Measurements from ENCODE around the gene CYBC1. TPM values are rescaled to one million over a fixed set of nuclear protein-coding genes. Genes with fewer than 3 reads are reported as not detected.
A peak's percentile ranks its signal among the peaks of the same experiment; 100 is the strongest.

CYBC1 gene
- polyA plus RNA-seq, 1 donor from 2014 or later: 266 TPM

DNA sequence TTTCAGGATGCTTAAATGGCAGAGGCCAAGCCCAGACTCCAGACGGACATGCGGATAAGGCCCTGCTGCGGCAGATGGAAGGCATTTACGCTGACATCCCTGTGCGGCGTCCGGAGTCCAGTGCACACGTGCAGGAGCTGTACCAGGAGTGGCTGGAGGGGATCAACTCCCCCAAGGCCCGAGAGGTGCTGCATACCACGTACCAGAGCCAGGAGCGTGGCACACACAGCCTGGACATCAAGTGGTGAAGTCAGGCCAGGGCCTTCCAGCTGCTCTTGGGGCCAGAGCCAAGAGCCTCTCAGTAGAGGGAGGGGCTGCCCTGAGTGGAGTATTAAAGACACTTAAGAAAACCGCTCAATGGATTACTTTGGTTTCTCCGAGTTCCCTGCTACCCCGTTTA lies 37.4 kb upstream of the CYBC1 start:
- peaks cover 3 to 9% (median 7%) of the 10 kb centered on the region in 3 donors for H3K4me1 Mint-ChIP-seq
- H3K9me3 Mint-ChIP-seq: no peaks in the 10 kb centered on the region
- no peaks in the 10 kb centered on the region for H3K27me3 Mint-ChIP-seq
- H3K27ac Mint-ChIP-seq: no peak overlapping the region
- peaks cover 9% of the 10 kb centered on the region for H3K36me3 Mint-ChIP-seq
- no peak overlapping the region for H3K4me3 Mint-ChIP-seq

DNA sequence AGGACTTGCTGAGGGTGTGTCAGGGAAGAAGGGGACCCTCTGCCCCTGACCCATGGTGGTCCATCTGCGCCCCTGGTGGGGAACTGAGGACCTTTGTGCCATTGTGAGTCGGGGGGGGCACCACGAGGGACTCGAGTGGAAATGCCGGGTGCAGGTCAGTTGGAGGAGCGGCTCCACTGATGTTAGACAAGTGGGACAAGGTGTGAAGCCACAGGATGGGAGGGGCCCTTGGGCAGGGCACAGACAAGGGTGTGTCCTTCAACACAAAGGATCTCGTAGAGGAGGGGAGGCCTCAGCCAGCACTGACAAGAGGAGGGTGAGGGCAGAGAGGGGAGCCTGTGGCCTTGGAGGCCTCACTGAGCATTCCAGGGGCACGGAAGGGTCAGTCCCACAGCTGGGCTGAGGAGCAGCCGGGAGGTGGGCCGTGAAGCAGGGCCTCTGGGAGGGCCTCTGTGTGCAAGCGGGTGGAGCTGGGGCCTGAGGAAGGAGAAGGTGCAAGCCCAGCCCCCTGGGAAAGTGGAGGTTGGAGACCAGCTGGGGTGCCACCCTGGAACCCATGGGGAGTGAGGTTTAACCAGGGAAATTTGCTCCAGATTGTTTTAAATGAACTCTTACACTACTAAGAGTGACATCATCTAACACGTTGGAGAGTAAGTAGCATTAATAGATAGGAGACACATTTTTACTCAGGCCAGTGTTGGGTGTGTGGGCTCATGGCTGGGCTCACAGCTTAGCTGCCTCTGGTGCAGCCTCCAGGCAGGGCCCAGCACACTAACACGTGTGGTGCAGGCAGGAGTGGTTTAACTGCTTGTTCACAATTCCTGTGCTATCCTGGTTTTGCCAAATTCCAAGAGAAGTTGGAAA lies 35.9 kb upstream of the CYBC1 start:
- peak overlapping the region in 1 of 4 donors; percentile 21 for H3K4me3 Mint-ChIP-seq
- H3K27me3 Mint-ChIP-seq: no peaks in the 10 kb centered on the region
- H3K27ac Mint-ChIP-seq: peak overlapping the region; percentile 42 to 67 (median 60)
- peaks cover 9% of the 10 kb centered on the region for H3K36me3 Mint-ChIP-seq
- no peaks in the 10 kb centered on the region for H3K9me3 Mint-ChIP-seq
- peaks cover 0 to 9% (median 7%) of the 10 kb centered on the region in 3 donors for H3K4me1 Mint-ChIP-seq

- Mint-ChIP-seq H3K4me1 (peaks cover 0 to 6% (median 2%) of the 10 kb centered on the region in 3 donors), H3K9me3 (no peaks in the 10 kb centered on the region), H3K36me3 (peaks cover 8% of the 10 kb centered on the region), H3K4me3 (no peak overlapping the region), H3K27me3 (no peaks in the 10 kb centered on the region), H3K27ac (peak overlapping the region in 1 of 3 donors; percentile 10)
Observed at GRCh38 chr17:82483836-82484235, 33.3 kb upstream of the CYBC1 start.

GRCh38 chr17:82483204-82483660 lies 32.7 kb upstream of the CYBC1 start:
- Mint-ChIP-seq H3K27me3 (no peaks in the 10 kb centered on the region), H3K4me3 (no peak overlapping the region), H3K36me3 (peaks cover 4% of the 10 kb centered on the region), H3K9me3 (no peaks in the 10 kb centered on the region), H3K27ac (peak overlapping the region in 1 of 3 donors; percentile 10), H3K4me1 (peaks cover 0 to 6% (median 0%) of the 10 kb centered on the region in 3 donors)

GRCh38 chr17:82480318-82480717 lies 29.8 kb upstream of the CYBC1 start:
- Mint-ChIP-seq H3K27me3 (no peaks in the 10 kb centered on the region), H3K36me3 (no peaks in the 10 kb centered on the region), H3K4me3 (no peak overlapping the region), H3K27ac (peak overlapping the region in 1 of 3 donors; percentile 53), H3K4me1 (no peaks in the 10 kb centered on the region), H3K9me3 (no peaks in the 10 kb centered on the region)

DNA sequence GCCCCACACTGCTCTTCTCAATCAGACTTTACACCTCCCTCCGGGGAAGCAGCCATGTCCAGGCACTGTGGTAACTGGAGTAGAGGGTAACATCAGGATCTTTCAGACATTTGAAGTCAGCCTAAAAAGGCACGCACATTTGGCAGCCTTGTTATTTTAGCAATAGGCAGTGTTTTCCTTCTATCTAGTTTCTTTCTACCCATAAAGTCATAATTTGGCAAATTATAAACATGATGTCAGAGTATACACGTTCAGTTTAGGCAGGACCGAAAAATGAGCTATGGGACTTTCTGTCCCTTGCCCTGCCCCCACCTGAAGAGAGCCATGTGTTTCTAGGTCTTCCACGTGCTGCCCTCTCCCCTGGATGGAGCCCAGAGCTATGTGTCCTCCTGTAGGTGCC lies 29.1 kb upstream of the CYBC1 start:
- Mint-ChIP-seq H3K27ac (no peak overlapping the region), H3K4me3 (no peak overlapping the region), H3K4me1 (no peaks in the 10 kb centered on the region), H3K36me3 (no peaks in the 10 kb centered on the region), H3K27me3 (no peaks in the 10 kb centered on the region), H3K9me3 (no peaks in the 10 kb centered on the region)

- Mint-ChIP-seq H3K27me3 (no peaks in the 10 kb centered on the region), H3K27ac (no peak overlapping the region), H3K4me1 (no peaks in the 10 kb centered on the region), H3K36me3 (no peaks in the 10 kb centered on the region), H3K9me3 (no peaks in the 10 kb centered on the region), H3K4me3 (no peak overlapping the region)
Observed at GRCh38 chr17:82477934-82478333, 27.4 kb upstream of the CYBC1 start.

- H3K4me1 Mint-ChIP-seq: no peaks in the 10 kb centered on the region
- H3K27me3 Mint-ChIP-seq: no peaks in the 10 kb centered on the region
- peaks cover 4% of the 10 kb centered on the region for H3K36me3 Mint-ChIP-seq
- H3K27ac Mint-ChIP-seq: no peak overlapping the region
- no peaks in the 10 kb centered on the region for H3K9me3 Mint-ChIP-seq
- no peak overlapping the region for H3K4me3 Mint-ChIP-seq
Observed at GRCh38 chr17:82475458-82475857, 24.9 kb upstream of the CYBC1 start.

- H3K36me3 Mint-ChIP-seq: peaks cover 7% of the 10 kb centered on the region
- no peaks in the 10 kb centered on the region for H3K9me3 Mint-ChIP-seq
- no peak overlapping the region for H3K27ac Mint-ChIP-seq
- no peak overlapping the region for H3K4me3 Mint-ChIP-seq
- H3K4me1 Mint-ChIP-seq: no peaks in the 10 kb centered on the region
- H3K27me3 Mint-ChIP-seq: no peaks in the 10 kb centered on the region
Observed at GRCh38 chr17:82474223-82475010, 23.9 kb upstream of the CYBC1 start.

DNA sequence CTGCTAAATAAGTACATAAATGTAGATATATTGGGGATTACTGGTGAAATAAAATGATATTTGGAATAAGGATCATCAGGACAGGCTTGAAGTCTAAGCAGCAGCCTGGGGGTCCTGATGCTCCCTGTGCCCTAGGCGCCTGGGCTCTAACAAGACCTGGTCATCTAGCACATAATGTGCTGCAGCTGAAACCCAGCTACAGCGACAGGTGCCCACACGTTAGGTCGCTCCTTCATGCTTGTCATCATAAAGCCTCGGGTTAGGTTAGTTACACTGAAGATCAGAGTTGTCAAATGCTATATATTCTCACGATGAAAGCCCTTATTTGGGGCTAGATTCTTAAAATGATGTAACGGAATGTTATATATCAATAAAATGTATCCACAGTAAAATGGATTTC lies 19.5 kb upstream of the CYBC1 start:
- Mint-ChIP-seq H3K9me3 (no peaks in the 10 kb centered on the region), H3K4me1 (peaks cover 0 to 1% (median 0%) of the 10 kb centered on the region in 3 donors), H3K4me3 (no peak overlapping the region), H3K27ac (no peak overlapping the region), H3K27me3 (no peaks in the 10 kb centered on the region), H3K36me3 (peaks cover 15% of the 10 kb centered on the region)

- H3K4me3 Mint-ChIP-seq: no peak overlapping the region
- no peaks in the 10 kb centered on the region for H3K9me3 Mint-ChIP-seq
- no peak overlapping the region for H3K27ac Mint-ChIP-seq
- H3K36me3 Mint-ChIP-seq: peaks cover 19% of the 10 kb centered on the region
- H3K4me1 Mint-ChIP-seq: peaks cover 0 to 1% (median 0%) of the 10 kb centered on the region in 3 donors
- no peaks in the 10 kb centered on the region for H3K27me3 Mint-ChIP-seq
Observed at GRCh38 chr17:82468692-82469091, 18.1 kb upstream of the CYBC1 start.

DNA sequence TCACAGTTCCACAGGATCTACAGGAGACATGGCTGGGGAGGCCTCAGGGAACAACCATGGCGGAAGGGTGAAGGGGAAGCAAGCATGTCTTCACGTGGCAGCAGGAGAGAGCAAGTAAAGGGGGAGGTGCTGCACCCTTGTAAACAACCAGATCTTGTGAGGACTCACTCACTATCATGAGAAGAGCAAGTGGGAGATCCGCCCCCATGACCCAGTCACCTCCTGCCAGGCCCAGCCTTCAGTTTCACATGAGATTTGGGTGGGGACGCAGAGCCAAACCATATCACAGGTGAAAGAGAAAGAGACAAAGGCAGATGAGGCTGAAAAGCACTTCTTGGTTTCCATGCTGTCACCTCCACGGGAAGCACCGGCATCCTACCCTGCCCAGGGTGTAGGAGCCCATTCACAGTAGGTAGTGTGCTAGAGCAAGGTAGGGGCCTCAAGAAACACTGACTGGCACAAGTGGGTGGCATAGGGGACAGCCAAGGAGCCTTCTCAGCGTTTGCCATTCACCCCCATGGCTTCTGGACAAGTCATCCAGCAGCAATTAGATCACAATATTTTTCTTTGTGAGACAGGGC lies 14.6 kb upstream of the CYBC1 start:
- peaks cover 15% of the 10 kb centered on the region for H3K36me3 Mint-ChIP-seq
- H3K27me3 Mint-ChIP-seq: no peaks in the 10 kb centered on the region
- no peak overlapping the region for H3K4me3 Mint-ChIP-seq
- H3K9me3 Mint-ChIP-seq: no peaks in the 10 kb centered on the region
- H3K4me1 Mint-ChIP-seq: peaks cover 0 to 3% (median 1%) of the 10 kb centered on the region in 3 donors
- H3K27ac Mint-ChIP-seq: peak overlapping the region in 2 of 3 donors; percentile 7 to 59

DNA sequence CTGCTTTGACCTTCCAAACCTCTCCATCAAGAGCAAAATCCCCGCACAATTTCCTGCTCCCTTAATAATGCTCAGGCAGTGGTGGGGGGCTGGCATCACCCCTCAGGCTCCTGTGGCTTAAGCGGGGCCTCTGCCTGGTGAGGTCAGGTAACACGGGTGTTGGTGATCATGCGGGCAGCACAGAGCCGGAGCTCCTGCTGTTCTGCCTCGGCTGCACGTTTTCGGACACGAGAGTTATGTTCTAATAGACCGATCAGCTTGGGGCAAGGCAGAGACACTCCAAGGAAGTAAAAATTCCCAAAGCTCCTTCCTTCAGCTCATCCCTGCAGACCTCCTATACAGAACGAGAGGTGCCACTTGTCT lies 14.0 kb upstream of the CYBC1 start:
- Mint-ChIP-seq H3K4me1 (peaks cover 1 to 4% (median 3%) of the 10 kb centered on the region in 3 donors), H3K4me3 (no peak overlapping the region), H3K9me3 (no peaks in the 10 kb centered on the region), H3K36me3 (peaks cover 12% of the 10 kb centered on the region), H3K27me3 (no peaks in the 10 kb centered on the region), H3K27ac (peak overlapping the region in 2 of 3 donors; percentile 7 to 8)

DNA sequence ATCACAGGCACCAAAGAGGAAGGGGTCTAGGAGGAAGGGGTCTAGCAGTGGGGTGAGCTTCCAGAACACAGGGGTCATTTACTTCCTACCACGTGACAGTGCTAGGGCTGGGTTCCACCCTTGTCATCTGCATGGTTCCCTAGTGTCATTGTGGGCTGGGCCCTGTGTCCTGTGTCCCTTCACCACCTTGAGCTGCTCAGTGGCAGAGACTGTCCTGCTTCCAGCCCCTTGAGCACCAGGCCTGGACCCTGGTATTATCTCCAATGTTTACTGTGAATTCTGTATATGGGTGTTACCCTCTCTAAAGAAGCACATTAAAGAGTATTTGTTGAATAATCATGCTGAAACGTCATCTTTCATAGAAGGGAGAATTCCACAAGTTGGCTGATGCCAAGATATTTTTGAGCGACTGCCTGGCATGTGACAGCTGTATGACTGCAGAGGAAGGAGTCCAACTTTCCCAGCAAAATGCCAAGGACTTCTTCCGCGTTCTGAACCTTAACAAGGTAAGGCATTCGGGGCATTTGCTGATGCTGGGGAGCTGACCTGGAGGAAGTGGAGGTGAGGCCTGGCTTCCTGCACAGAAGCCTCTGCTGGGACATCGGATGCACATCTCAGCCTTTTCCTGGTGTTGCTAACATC lies 13.5 kb upstream of the CYBC1 start:
- Mint-ChIP-seq H3K4me3 (no peak overlapping the region), H3K27me3 (no peaks in the 10 kb centered on the region), H3K27ac (peak overlapping the region in 1 of 3 donors; percentile 64), H3K4me1 (peaks cover 4 to 9% (median 7%) of the 10 kb centered on the region in 3 donors), H3K9me3 (no peaks in the 10 kb centered on the region), H3K36me3 (peaks cover 9% of the 10 kb centered on the region)

DNA sequence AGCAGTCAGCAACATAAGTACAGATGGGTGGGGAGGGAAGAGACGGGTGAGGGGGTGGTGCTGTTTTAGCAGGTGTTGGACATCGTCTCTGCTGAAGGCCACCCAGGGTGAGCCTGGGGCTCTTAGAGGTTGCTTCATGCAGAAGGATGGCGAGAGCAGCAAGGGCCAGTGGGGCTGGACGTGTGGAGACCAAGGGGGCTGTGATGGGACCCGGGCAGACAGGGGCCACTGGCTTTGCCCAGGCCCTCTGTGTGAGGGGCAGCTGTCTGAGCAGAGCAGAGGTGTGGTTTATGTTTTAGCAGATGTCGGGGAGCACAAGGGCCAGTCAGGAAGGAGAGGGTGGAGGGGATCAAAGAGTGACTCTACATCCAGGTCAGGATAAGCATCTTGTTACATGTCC lies 12.8 kb upstream of the CYBC1 start:
- H3K36me3 Mint-ChIP-seq: peaks cover 7% of the 10 kb centered on the region
- H3K9me3 Mint-ChIP-seq: no peaks in the 10 kb centered on the region
- H3K27me3 Mint-ChIP-seq: no peaks in the 10 kb centered on the region
- peaks cover 4 to 9% (median 7%) of the 10 kb centered on the region in 3 donors for H3K4me1 Mint-ChIP-seq
- H3K27ac Mint-ChIP-seq: peak overlapping the region in 1 of 3 donors; percentile 64
- no peak overlapping the region for H3K4me3 Mint-ChIP-seq

Measured in IgD-negative memory B cell (primary cell).